CD14-positive monocyte (primary cell): Measurements from ENCODE around the gene TJP2. TPM values are rescaled to one million over a fixed set of nuclear protein-coding genes. Genes with fewer than 3 reads are reported as not detected.

Experiments used
- DNase-seq, 3 donors: peaks; one replicate each; pipeline ENCODE4 v3.0.0-alpha.2; 2011 to 2022
- H2AFZ ChIP-seq: 2 replicates; pipeline ENCODE4 v1.6.0; 2012; ENCODE audit warnings: mild to moderate bottlenecking, low read depth, low read length, inconsistent platforms; ENCODE audit not compliant: insufficient read depth, poor library complexity, severe bottlenecking
- H3K27ac ChIP-seq, 2 donors: 1 replicate in 1 of 2; 2 replicates in 1 of 2; pipeline ENCODE4 v1.5.1; 2012 to 2013; ENCODE audit warnings: low read length in 2 of 2, control low read depth in 1 of 2, inconsistent platforms in 1 of 2, low read depth in 1 of 2, mild to moderate bottlenecking in 1 of 2
- H3K27me3 ChIP-seq, 2 donors: one replicate each; pipeline versions ENCODE4 v1.6.0 to v1.6.1; 2011 to 2013; ENCODE audit warnings: low read length in 2 of 2; ENCODE audit not compliant: control insufficient read depth in 2 of 2, insufficient read depth in 2 of 2
- H3K36me3 ChIP-seq, 2 donors: replicated peaks in 1 of 2; 1 replicate in 1 of 2; 2 replicates in 1 of 2; pipeline versions ENCODE4 v1.5.1 to v1.6.1; 2012 to 2013; ENCODE audit warnings: low read length in 2 of 2, control low read depth in 1 of 2, inconsistent platforms in 1 of 2, mild to moderate bottlenecking in 1 of 2; ENCODE audit not compliant: insufficient read depth in 2 of 2, control insufficient read depth in 1 of 2
- H3K4me1 ChIP-seq, 2 donors: 1 replicate in 1 of 2; 2 replicates in 1 of 2; pipeline versions ENCODE4 v1.5.1 to v1.6.1; 2012 to 2013; ENCODE audit warnings: low read length in 2 of 2, control low read depth in 1 of 2, inconsistent platforms in 1 of 2, mild to moderate bottlenecking in 1 of 2, moderate library complexity in 1 of 2; ENCODE audit not compliant: insufficient read depth in 2 of 2, control insufficient read depth in 1 of 2
- H3K4me2 ChIP-seq: replicated peaks from 2 replicates; pipeline ENCODE3; 2012; ENCODE audit warnings: low read length, moderate library complexity, mild to moderate bottlenecking; ENCODE audit not compliant: poor library complexity, severe bottlenecking; ENCODE audit errors: extremely low read depth
- H3K4me3 ChIP-seq, 3 experiments: fragments of 200-600 bp in 1 of 3; sonication (generic) in 1 of 3; replicated peaks in 1 of 3; 1 replicate in 2 of 3; 2 replicates in 1 of 3; pipeline ENCODE4 v1.5.1; 2011 to 2013; ENCODE audit warnings: low read length in 3 of 3, mild to moderate bottlenecking in 3 of 3, control low read depth in 2 of 3, low read depth in 2 of 3, inconsistent platforms in 1 of 3, moderate library complexity in 1 of 3
- H3K79me2 ChIP-seq: 2 replicates; pipeline ENCODE4 v1.6.0; 2012; ENCODE audit warnings: mild to moderate bottlenecking, control low read depth, inconsistent platforms, low read length, moderate library complexity; ENCODE audit not compliant: insufficient read depth
- H3K9ac ChIP-seq: 2 replicates; pipeline ENCODE4 v1.6.0; 2017; ENCODE audit warnings: low read length, mild to moderate bottlenecking; ENCODE audit not compliant: insufficient read depth, poor library complexity, severe bottlenecking
- H3K9me3 ChIP-seq, 2 donors: replicated peaks in 1 of 2; 1 replicate in 1 of 2; 2 replicates in 1 of 2; pipeline versions ENCODE4 v1.5.1 to v1.6.1; 2012 to 2013; ENCODE audit warnings: low read length in 2 of 2, control low read depth in 1 of 2; ENCODE audit not compliant: control insufficient read depth in 1 of 2, insufficient read depth in 1 of 2
- H4K20me1 ChIP-seq: 2 replicates; pipeline ENCODE4 v1.6.0; 2012; ENCODE audit warnings: mild to moderate bottlenecking, low read length, control low read depth, moderate library complexity; ENCODE audit not compliant: insufficient read depth
- H3K27ac Mint-ChIP-seq, 7 donors: one replicate each; pipeline ENCODE4 v1.8.0; 2020; ENCODE audit warnings: mild to moderate bottlenecking in 7 of 7, mixed read lengths in 7 of 7, moderate library complexity in 6 of 7, inconsistent platforms in 2 of 7
- H3K27me3 Mint-ChIP-seq, 3 donors: one replicate each; pipeline ENCODE4 v1.8.0; 2021 to 2022; ENCODE audit warnings: low read depth in 3 of 3, mild to moderate bottlenecking in 3 of 3, mixed read lengths in 3 of 3, moderate library complexity in 3 of 3, inconsistent platforms in 1 of 3
- H3K36me3 Mint-ChIP-seq, 2 donors: one replicate each; pipeline ENCODE4 v1.8.0; 2020; ENCODE audit warnings: mixed read lengths in 2 of 2, inconsistent platforms in 1 of 2, mild to moderate bottlenecking in 1 of 2
- H3K4me1 Mint-ChIP-seq: one replicate; pipeline ENCODE4 v1.8.0; 2020; ENCODE audit warnings: mild to moderate bottlenecking, mixed read lengths
- H3K4me3 Mint-ChIP-seq, 2 donors: one replicate each; pipeline ENCODE4 v1.8.0; 2020; ENCODE audit warnings: mild to moderate bottlenecking in 2 of 2, mixed read lengths in 2 of 2, moderate library complexity in 1 of 2
- H3K9me3 Mint-ChIP-seq, 7 donors: one replicate each; pipeline ENCODE4 v1.8.0; 2020 to 2022; ENCODE audit warnings: mixed read lengths in 7 of 7, mild to moderate bottlenecking in 6 of 7, moderate library complexity in 6 of 7, inconsistent platforms in 2 of 7
- WGBS: methylation state at CpG from one replicate; pipeline ENCODE4 v1.1.5; 2013; ENCODE audit warnings: missing lambda C conversion rate; ENCODE audit not compliant: insufficient coverage; 5-methylcytosine and 5-hydroxymethylcytosine counted together
- intact Hi-C, 2 donors: fragments of 100-400 bp; cut with micrococcal nuclease; formaldehyde crosslinking; loops; one replicate each; pipeline versions ENCODE4 v1.15.0 to v1.15.1; 2023
- polyA plus RNA-seq, 3 donors: library from polyadenylated mRNA; depleted of rRNA in 1 of 3; unstranded in 2 of 3; stranded (reverse) in 1 of 3; fragments of 300-500 nt in 2 of 3; fragments of >200 nt in 1 of 3; fragmentation: Illumina TruSeq in 2 of 3; gene quantifications; 1 replicate in 2 of 3; 2 replicates in 1 of 3; pipeline ENCODE4 v1.2.3, GENCODE V29; 2012 to 2021
- TF ChIP-seq, protein P1 (sequence below): fragments of 200-600 bp; IDR thresholded peaks from one replicate; pipeline ENCODE4 v1.8.0; 2022; ENCODE audit warnings: antibody characterized with exemption, mild to moderate bottlenecking

TJP2 gene
- polyA plus RNA-seq, 3 donors, result 8.0 to 17.8 (median 13.8) TPM

- intact Hi-C loops, result no loop called here
- no CpG with 5 or more reads among the region's 8 CpGs for WGBS
- Mint-ChIP-seq H3K27me3 (peaks cover 0 to 1% (median 0%) of the 10 kb centered on the region in 3 donors), H3K4me1 (peaks cover 10% of the 10 kb centered on the region), H3K36me3 (no peaks in the 10 kb centered on the region), H3K4me3 (no peak overlapping the region), H3K9me3 (no peaks in the 10 kb centered on the region), H3K27ac (no peak overlapping the region)
- Histone ChIP-seq H3K4me1 (peaks cover 0 to 7% of the 10 kb centered on the region in 2 donors), H3K27ac (no peak overlapping the region), H3K4me3 (no peak overlapping the region), H3K9ac (no peak overlapping the region), H2AFZ (no peak overlapping the region), H3K36me3 (no peaks in the 10 kb centered on the region), H3K27me3 (no peaks in the 10 kb centered on the region), H3K4me2 (no peak overlapping the region), H4K20me1 (no peaks in the 10 kb centered on the region), H3K79me2 (no peaks in the 10 kb centered on the region), H3K9me3 (no peaks in the 10 kb centered on the region)
- no peak for DNase-seq
- TF ChIP-seq, protein P1, sequence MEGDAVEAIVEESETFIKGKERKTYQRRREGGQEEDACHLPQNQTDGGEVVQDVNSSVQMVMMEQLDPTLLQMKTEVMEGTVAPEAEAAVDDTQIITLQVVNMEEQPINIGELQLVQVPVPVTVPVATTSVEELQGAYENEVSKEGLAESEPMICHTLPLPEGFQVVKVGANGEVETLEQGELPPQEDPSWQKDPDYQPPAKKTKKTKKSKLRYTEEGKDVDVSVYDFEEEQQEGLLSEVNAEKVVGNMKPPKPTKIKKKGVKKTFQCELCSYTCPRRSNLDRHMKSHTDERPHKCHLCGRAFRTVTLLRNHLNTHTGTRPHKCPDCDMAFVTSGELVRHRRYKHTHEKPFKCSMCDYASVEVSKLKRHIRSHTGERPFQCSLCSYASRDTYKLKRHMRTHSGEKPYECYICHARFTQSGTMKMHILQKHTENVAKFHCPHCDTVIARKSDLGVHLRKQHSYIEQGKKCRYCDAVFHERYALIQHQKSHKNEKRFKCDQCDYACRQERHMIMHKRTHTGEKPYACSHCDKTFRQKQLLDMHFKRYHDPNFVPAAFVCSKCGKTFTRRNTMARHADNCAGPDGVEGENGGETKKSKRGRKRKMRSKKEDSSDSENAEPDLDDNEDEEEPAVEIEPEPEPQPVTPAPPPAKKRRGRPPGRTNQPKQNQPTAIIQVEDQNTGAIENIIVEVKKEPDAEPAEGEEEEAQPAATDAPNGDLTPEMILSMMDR, result no peak
Observed at GRCh38 chr9:69145144-69145715, 28.8 kb upstream of the TJP2 start.

DNA sequence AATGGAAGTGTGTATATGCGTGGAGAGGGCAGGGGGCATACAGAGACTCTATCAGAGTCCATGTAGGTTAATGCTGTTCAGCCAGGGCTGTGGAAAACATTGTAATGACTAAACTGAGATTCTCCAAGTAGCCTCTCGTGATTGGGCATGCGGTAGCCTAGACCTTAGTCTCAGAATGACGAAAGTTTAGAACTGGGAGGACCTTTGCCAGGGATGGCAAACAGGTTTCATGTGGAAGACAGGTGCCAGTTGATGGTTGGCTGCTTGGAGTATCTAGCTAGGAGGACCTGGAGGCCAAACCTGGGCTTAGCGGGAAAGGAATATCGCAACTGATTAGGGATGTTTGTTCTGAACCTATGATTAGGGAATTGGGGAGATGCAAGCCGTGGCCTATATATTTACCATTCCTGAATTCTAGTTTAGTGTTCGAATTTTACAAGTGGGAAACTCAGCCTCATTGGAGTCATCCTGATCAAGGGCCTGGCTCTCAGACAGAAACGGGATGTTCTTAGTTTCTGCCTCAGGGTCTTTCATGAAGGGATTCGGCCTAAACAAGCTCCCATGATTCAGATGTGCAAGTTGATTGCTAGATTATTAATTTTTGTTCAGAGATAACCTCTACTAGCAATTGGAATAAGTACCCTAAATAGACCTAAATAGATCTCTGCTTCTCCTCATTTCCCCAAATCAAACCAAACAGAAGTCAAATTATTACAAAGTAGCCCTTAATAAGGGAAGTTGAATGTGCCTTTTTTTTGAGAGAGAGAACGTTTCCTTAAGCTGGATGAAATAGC is 26.8 kb upstream of the TJP2 start:
- Histone ChIP-seq H3K9me3 (no peaks in the 10 kb centered on the region), H4K20me1 (no peaks in the 10 kb centered on the region), H3K79me2 (no peaks in the 10 kb centered on the region), H3K9ac (no peak overlapping the region), H3K4me2 (no peak overlapping the region), H3K27ac (no peak overlapping the region), H3K4me3 (no peak overlapping the region), H3K4me1 (peaks cover 0 to 3% of the 10 kb centered on the region in 2 donors), H2AFZ (no peak overlapping the region), H3K36me3 (no peaks in the 10 kb centered on the region), H3K27me3 (no peaks in the 10 kb centered on the region)
- H3K4me1 Mint-ChIP-seq, result peaks cover 3% of the 10 kb centered on the region
- H3K27me3 Mint-ChIP-seq, result no peaks in the 10 kb centered on the region
- H3K4me3 Mint-ChIP-seq, result no peak overlapping the region
- whole genome bisulfite sequencing, result 96% methylated on average over 9 of the region's 11 CpGs
- no peak for DNase-seq
- intact Hi-C loops, result no loop called here
- H3K27ac Mint-ChIP-seq, result no peak overlapping the region
- H3K9me3 Mint-ChIP-seq, result no peaks in the 10 kb centered on the region
- no peaks in the 10 kb centered on the region for H3K36me3 Mint-ChIP-seq
- TF ChIP-seq, protein P1, result no peak
